Activated CD4-positive, alpha-beta T cell treated with anti-CD3 and anti-CD28 coated beads for 1 hour (primary cell): ENCODE data around the gene GSAP.
"Not testable (repeated sequence)": the region's sequence is repeated elsewhere in the genome, so short reads cannot be mapped to it uniquely, and the experiment has no call there.

ENCODE experiments used
- DNase-seq: peaks from one replicate; pipeline ENCODE4 v3.0.0-alpha.2; 2020

GSAP gene

GRCh38 chr7:77275663-77276062 is 140.5 kb downstream of the GSAP start:
- not testable (repeated sequence) for DNase-seq

DNA sequence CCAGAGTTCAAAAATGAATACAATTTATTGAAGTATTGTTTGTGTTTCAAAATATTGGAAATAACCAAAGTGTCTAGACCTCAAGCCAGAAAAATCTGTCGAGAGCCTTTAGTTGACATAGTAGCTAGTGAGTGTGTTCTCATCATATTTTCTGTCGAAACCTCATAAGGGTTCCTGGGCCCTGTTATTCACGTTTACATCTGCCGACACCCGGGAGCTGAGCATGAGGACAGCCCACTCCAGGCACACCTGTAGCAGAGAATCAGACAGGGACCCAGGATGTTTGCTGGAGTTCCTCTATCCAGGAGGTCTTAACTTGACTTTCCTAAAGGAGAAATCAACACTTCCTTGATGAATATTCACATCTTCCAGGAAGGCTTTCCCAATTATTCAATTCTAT is 144.4 kb downstream of the GSAP start:
- DNase-seq, result no peak

DNA sequence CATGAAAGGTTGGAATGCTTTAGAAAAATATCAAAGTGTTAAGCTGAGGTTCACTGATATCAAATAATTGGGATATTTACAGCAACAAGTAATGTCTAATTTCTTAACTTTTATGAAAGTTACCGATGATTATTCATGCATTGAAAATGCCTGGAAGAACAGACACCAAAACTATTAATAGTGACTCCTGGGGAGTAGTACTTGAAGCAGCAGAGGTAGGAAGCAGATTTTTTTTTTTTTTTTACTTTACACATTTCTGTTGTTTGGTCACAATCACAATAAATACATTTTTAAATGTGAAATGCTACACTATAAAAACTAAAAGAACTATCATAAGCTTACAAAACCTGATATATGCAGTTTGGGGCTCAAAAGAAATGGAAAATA is 146.1 kb downstream of the GSAP start:
- no peak for DNase-seq

- no peak for DNase-seq
Observed at GRCh38 chr7:77269360-77270093, 146.6 kb downstream of the GSAP start.

DNA sequence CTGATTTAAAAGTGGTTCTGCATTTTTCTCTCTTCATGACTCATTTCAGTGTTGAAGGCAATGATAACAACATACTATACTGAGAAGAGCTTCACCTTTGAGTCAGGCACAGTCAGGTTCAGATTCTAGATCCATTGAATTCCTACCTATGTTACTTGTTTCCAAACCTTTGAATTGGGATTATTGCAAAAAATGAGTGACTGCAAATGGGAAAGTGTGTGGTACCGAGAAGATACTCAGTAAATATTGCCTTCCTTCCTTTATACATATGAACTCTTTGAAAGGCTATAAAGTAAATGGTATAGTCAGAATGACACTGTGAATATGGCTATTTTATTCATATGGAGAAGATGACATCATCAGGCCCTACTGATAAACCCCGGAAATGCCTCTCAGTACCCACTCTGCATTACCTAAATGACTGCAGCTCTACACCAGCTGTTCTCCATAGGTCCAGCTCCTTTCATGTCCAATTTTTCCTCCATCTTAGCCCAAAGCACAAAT is 149.8 kb downstream of the GSAP start:
- DNase-seq, result no peak

DNA sequence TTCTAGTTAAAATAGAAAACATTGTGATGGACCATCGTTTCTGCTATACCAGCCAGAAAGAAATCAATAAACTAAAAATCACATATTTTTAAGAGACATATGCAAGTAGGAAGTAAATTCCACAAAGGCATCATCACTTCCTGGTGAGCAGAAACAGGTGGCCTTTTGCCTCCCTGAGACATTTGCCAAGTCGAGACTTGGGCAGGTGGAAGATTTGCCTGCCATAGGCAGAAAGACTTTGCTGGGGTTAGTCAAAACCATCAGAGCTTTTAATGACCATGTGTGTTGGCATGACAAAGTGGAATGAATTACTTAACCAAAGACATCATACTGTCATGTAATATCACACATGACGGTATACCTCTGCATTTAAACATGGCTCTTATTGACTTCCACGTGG is 150.5 kb downstream of the GSAP start:
- DNase-seq, result no peak

- DNase-seq, result no peak
Observed at GRCh38 chr7:77262316-77262715, 153.8 kb downstream of the GSAP start.
